NK-92 (cell line): Measurements from ENCODE around the gene LIPJ.

Source experiments
- DNase-seq: peaks from one replicate; lab custom pipeline; 2025; ENCODE audit not compliant: unreplicated experiment; lab: John Stamatoyannopoulos, UW

LIPJ gene

GRCh38 chr10:88586462-88586861, at the start of gene LIPJ:
TSS of gene LIPJ (plus strand) at chr10:88586762. CDS start at chr10:88590688, 3,926 bp downstream.
- DNase-seq = no peak

GRCh38 chr10:88537322-88537721, 49.2 kb upstream of the LIPJ start:
- DNase-seq = no peak

GRCh38 chr10:88538048-88538447, 48.5 kb upstream of the LIPJ start:
- DNase-seq = no peak

- DNase-seq = no peak
These were observed 46.2 kb upstream of the LIPJ start for GRCh38 chr10:88540351-88540750.

- DNase-seq = no peak
These were observed 45.4 kb upstream of the LIPJ start for GRCh38 chr10:88541116-88541626.

- no peak for DNase-seq
These were observed 44.0 kb upstream of the LIPJ start for GRCh38 chr10:88542522-88542921.

GRCh38 chr10:88544140-88544870, 42.3 kb upstream of the LIPJ start:
- no peak for DNase-seq

GRCh38 chr10:88545359-88545758, 41.2 kb upstream of the LIPJ start:
- no peak for DNase-seq

- no peak for DNase-seq
These were observed 40.1 kb upstream of the LIPJ start for GRCh38 chr10:88546497-88546896.

GRCh38 chr10:88551246-88551645, 35.3 kb upstream of the LIPJ start:
- DNase-seq = no peak

- no peak for DNase-seq
These were observed 33.3 kb upstream of the LIPJ start for GRCh38 chr10:88553116-88553752.

- DNase-seq = no peak
These were observed 31.2 kb upstream of the LIPJ start for GRCh38 chr10:88555190-88555908.

GRCh38 chr10:88557256-88557655, 29.3 kb upstream of the LIPJ start:
- DNase-seq = no peak

GRCh38 chr10:88557658-88558057, 28.9 kb upstream of the LIPJ start:
- no peak for DNase-seq

- no peak for DNase-seq
These were observed 24.4 kb upstream of the LIPJ start for GRCh38 chr10:88562152-88562551.

GRCh38 chr10:88565072-88565471, 21.5 kb upstream of the LIPJ start:
- no peak for DNase-seq

GRCh38 chr10:88582411-88582805, 4.2 kb upstream of the LIPJ start:
- no peak for DNase-seq

- no peak for DNase-seq
These were observed 3.6 kb upstream of the LIPJ start, which contains the start of gene RNLS for GRCh38 chr10:88582806-88583583. TSS of gene RNLS (minus strand) at chr10:88583318.

GRCh38 chr10:88583584-88583957, 3.0 kb upstream of the LIPJ start:
- no peak for DNase-seq

GRCh38 chr10:88592381-88592780, 5.8 kb downstream of the LIPJ start:
- DNase-seq = no peak

GRCh38 chr10:88592906-88593305, 6.3 kb downstream of the LIPJ start:
- DNase-seq = no peak
